ENCODE measurements around the gene RINT1.

The RINT1 gene

DNA sequence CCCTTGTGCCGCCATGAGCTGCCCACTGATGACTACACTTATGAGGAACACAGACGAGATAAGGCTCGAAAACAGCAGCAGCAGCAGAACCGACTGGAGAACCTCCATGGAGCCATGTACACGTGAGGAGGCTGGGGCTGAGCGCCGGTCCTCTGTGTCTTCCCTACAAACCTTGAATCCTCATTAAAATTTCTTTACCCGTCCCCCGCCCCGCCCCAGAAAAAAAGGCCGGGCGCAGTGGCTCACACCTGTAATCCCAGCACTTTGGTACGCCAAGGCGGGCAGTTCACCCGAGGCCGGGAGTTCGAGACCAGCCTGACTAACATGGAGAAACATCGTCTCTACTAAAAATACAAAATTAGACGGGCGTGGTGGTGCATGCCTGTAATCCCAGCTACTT lies 1.5 kb upstream of the RINT1 start:
- no peak for DNase-seq

DNA sequence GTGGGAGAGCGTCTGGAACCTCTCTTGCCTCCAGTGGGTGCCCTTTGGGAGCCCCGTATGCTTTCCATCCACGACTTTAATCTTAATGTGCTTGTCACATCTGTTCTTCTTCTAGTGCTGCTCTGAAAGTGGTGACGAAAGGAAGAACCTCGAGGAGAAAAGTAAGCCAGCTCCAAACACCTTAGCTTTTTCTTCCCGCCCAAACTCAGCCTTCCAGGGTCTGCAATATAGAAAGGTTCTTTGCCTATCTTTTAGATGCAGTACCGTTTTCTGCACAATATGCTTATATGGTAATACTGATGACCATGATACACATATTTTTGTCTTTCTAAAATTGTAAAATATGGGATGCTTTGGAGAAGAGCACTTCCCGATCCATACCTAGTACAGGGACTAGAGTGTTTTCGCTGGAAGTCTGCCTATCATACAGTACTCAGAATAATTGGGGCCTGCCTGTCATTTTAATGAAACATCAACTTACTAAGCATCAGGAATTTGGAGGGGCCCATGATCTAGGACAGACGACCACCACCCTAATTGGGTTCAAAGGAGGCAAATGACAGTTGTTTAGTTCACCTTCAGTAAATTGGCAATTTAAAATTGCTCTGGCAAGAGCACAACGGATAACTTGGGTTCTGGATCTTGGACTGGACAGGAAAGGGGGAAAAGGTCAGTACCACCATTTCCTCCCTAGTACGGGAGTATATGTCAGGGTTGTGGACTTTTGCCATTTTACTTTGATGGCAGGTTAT lies 884 bp downstream of the RINT1 start:
- no peak for DNase-seq

GRCh38 chr7:105538339-105538738 lies 6.3 kb downstream of the RINT1 start:
- no peak for DNase-seq

- DNase-seq = no peak
These were observed 27.9 kb downstream of the RINT1 start for GRCh38 chr7:105559926-105560325.

- DNase-seq = peak in 5 of 58 donors; percentile 3 to 30 (median 6)
These were observed 33.2 kb downstream of the RINT1 start for GRCh38 chr7:105565190-105565589.

- DNase-seq = no peak
These were observed 35.0 kb downstream of the RINT1 start for GRCh38 chr7:105567024-105567423.

GRCh38 chr7:105567821-105568220 lies 35.8 kb downstream of the RINT1 start:
- DNase-seq = no peak

GRCh38 chr7:105571891-105572290 lies 39.9 kb downstream of the RINT1 start:
- DNase-seq = no peak

GRCh38 chr7:105577251-105577650 lies 45.2 kb downstream of the RINT1 start:
- DNase-seq = peak in 1 of 58 donors; percentile 29

- DNase-seq = no peak
These were observed 46.5 kb downstream of the RINT1 start for GRCh38 chr7:105578496-105578895.

- DNase-seq = no peak
These were observed 48.2 kb downstream of the RINT1 start for GRCh38 chr7:105580022-105580740.

GRCh38 chr7:105581066-105581811 lies 49.2 kb downstream of the RINT1 start, which contains the start of gene EFCAB10:
Gene EFCAB10, minus strand, starts transcription at chr7:105581493. Its CDS starts 30 bp downstream, at chr7:105581463.
- DNase-seq = peak; percentile 9 to 85 (median 64)

- no peak for DNase-seq
These were observed 51.1 kb downstream of the RINT1 start for GRCh38 chr7:105583061-105583460.

DNA sequence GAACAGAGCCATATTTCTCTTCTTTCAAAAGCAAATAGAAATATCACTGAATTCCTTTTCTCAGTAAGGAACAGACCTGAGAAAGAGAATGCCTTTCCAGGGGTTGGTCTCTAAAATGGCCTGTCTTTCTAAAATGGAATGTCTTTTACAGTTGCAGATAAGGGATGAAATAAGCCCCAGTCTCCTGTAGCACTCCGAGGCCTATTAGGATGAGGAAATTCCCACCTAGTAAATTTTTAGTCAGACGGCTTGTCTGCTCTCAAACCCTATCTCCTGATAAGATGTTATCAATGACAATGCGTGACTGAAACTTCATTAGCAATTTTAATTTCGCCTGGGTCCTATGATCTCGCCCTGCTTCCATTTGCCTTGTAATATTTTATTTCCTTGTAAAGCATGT lies 52.2 kb downstream of the RINT1 start:
- DNase-seq = no peak

GRCh38 chr7:105585850-105586500 lies 54.0 kb downstream of the RINT1 start:
- no peak for DNase-seq

DNA sequence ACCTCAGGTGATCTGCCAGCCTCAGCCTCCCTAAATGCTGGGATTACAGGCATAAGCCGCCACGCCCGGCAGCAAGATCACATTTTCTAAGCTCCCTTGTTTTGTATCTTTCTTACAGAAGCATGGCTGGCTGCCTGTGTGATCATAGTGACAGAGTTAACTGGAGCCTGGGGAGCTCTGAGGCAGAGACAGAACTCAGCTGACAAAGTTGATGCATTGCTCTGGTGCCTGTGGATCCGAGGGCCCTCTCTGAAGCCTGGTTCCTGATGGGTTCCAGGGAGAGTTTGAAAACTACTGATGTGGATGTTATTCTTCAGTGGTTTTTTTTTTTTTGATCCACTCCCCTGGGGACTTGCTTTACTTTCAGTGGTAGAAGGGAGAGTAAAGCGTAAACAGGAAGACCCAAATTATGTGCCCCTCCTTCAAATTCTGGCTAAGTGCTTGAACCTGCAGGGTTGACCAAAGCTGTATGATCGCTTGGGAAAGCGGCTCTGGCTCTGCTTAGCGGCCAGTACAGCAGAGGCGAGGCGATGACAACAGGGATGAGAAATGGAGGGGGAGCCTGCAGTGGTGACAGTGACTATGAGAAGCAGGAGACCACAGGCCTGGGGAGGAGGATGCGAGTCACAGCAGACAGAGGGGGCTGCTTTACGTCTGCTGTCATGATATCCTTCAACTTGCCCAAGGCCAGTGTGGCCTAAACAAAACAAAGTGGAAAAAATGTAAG lies 56.1 kb downstream of the RINT1 start:
- DNase-seq = no peak

- DNase-seq = peak in 55 of 58 donors; percentile 6 to 86 (median 69)
These were observed 57.5 kb downstream of the RINT1 start for GRCh38 chr7:105589356-105590077.

DNA sequence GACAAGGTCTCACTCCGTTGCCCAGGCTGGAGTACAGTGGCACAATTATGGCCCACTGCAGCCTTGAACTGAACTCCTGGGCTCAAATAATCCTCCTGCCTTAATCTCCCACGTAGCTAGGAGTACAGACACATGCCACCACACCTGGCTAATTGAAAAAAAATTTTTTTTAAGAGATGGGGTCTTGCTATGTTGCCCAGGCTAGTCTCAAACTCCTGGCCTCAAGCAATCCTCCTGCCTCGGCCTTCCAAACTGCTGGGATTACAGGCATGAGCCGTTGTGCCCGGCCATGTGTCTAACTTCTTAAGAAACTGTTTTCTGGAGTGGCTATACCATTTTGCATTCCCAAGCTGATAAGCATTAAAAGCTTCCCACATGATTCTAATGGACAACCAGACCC lies 58.8 kb downstream of the RINT1 start:
- no peak for DNase-seq

DNA sequence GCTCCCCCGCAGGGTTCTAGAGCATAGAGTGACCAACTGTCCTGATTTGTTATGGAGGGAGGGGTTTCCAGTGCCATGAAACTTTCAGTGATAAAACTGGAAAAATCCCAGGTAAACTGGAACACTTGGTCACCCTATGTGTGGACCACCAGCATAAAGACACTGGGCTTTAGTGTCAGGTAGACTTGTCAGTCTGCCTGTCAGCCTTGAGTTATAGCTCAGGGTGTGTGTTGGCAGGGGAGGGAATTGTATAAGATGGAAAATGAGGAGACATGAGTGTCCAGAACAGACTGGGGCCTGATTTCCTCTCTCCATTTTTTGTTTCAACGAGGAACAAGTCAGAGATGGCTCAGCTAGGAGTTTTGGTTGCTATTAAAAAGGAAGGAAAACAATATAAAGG lies 59.5 kb downstream of the RINT1 start:
- DNase-seq = no peak

GRCh38 chr7:105594034-105594433 lies 62.0 kb downstream of the RINT1 start:
- DNase-seq = peak in 1 of 58 donors; percentile 8

Measured in anterior cingulate cortex (tissue), 58 donors.